Fibroblast of mammary gland (primary cell): ENCODE measurements around the gene GPA33.

Source experiments
- DNase-seq: peaks from one replicate; pipeline ENCODE4 v3.0.0-alpha.2; 2010; ENCODE audit warnings: low read depth
- H3K4me3 ChIP-seq: 2 replicates; pipeline ENCODE4 v1.5.1; 2011; ENCODE audit warnings: low read depth, mild to moderate bottlenecking, low read length, moderate library complexity; ENCODE audit not compliant: control insufficient read depth
- TF ChIP-seq, protein P1 (sequence below): conservative IDR thresholded peaks from 2 replicates; pipeline ENCODE4 v1.5.1; 2011; ENCODE audit warnings: low read depth, low read length, inconsistent platforms; ENCODE audit not compliant: control insufficient read depth, insufficient read depth

GPA33 gene

GRCh38 chr1:167111868-167112709 is 21.9 kb upstream of the GPA33 start:
- TF ChIP-seq, protein P1, sequence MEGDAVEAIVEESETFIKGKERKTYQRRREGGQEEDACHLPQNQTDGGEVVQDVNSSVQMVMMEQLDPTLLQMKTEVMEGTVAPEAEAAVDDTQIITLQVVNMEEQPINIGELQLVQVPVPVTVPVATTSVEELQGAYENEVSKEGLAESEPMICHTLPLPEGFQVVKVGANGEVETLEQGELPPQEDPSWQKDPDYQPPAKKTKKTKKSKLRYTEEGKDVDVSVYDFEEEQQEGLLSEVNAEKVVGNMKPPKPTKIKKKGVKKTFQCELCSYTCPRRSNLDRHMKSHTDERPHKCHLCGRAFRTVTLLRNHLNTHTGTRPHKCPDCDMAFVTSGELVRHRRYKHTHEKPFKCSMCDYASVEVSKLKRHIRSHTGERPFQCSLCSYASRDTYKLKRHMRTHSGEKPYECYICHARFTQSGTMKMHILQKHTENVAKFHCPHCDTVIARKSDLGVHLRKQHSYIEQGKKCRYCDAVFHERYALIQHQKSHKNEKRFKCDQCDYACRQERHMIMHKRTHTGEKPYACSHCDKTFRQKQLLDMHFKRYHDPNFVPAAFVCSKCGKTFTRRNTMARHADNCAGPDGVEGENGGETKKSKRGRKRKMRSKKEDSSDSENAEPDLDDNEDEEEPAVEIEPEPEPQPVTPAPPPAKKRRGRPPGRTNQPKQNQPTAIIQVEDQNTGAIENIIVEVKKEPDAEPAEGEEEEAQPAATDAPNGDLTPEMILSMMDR, result no peak
- no peak overlapping the region for H3K4me3 ChIP-seq
- DNase-seq, result no peak

GRCh38 chr1:167110586-167110985 is 20.4 kb upstream of the GPA33 start:
- DNase-seq, result no peak
- TF ChIP-seq, protein P1, result no peak
- H3K4me3 ChIP-seq, result no peak overlapping the region

DNA sequence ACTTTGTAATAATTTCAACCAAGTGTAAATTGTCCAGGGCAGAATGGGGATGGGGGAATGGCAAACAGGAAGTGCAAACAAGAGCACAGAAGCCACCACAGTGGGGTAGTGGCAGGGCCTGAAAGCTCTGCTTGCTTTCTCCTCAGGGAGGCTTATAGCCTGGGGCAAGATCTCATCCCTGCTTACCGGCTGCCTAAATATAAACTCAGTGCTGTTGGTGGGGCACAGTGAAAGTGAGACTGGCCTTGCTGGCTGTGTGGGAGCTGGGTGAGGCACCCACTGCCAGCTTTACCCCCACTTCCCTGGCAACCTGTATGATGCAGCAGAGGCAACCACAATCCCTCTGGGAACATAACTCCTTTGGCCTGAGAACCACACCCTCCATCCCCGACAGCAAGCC is 18.9 kb upstream of the GPA33 start:
- H3K4me3 ChIP-seq, result no peak overlapping the region
- TF ChIP-seq, protein P1, result no peak
- no peak for DNase-seq

- DNase-seq, result peak; percentile 8
- no peak overlapping the region for H3K4me3 ChIP-seq
- TF ChIP-seq, protein P1, result no peak
Measured at GRCh38 chr1:167107456-167107855, 17.3 kb upstream of the GPA33 start.

- no peak overlapping the region for H3K4me3 ChIP-seq
- TF ChIP-seq, protein P1, result no peak
- DNase-seq, result no peak
Measured at GRCh38 chr1:167106119-167106461, 15.9 kb upstream of the GPA33 start.

DNA sequence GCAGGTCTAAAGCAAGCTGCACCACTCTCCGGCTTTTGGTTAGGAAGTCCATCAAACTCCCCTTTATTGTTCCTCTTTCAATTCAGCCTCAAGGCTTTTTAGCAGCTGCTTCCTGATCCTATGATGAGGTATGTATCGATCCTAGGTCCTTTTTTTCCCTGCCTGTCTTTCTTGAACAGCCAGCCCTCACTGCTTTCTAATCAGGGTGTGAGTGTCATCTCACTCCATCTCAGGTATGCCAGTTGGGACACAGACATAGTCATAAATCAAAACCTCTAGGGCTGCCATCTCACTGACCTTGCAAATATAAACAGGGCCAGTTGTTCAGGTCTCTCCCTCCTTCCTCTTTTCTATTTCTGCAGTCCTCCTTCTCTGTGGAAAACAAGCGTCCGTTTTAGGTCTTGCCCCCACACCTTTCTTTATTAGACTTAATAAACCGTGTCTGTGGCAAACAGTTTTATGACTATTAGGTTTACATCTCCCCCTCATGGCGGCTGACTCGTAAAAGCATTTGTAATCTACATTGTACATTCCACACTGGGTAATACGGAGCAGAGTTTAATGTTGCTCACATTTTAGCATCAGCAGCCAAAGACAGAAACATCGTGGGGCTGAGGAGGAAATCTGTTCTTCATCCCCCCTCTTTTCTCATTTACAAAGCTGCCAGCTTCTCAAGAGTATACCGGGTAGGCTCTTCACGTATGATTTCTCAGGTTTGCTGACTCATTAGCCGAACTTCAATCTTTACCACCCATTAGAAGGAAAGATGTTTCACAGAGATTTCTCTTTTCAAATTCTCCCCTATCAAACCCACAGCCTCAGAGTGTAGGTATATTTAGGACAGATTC is 15.3 kb upstream of the GPA33 start:
- no peak overlapping the region for H3K4me3 ChIP-seq
- TF ChIP-seq, protein P1, result no peak
- no peak for DNase-seq
